ES-I3 (cell line): ENCODE results near the gene DMC1.
"Not testable (repeated sequence)": the region's sequence is repeated elsewhere in the genome, so short reads cannot be mapped to it uniquely, and the experiment has no call there.

Experiments used
- H3K36me3 ChIP-seq: 2 replicates; pipeline ENCODE4 v1.6.1; 2013; ENCODE audit warnings: mild to moderate bottlenecking, low read length, control low read depth, moderate library complexity; ENCODE audit not compliant: insufficient read depth
- H3K4me1 ChIP-seq: 2 replicates; pipeline ENCODE4 v1.6.1; 2013; ENCODE audit warnings: mild to moderate bottlenecking, control low read depth, low read length; ENCODE audit not compliant: insufficient read depth
- H3K9ac ChIP-seq: 2 replicates; pipeline ENCODE4 v1.6.1; 2013; ENCODE audit warnings: low read depth, mild to moderate bottlenecking, low read length, moderate library complexity
- H3K9me3 ChIP-seq: 2 replicates; pipeline ENCODE4 v1.6.1; 2013; ENCODE audit warnings: mild to moderate bottlenecking, low read length, moderate library complexity; ENCODE audit not compliant: control insufficient read depth, insufficient read depth

The DMC1 gene

GRCh38 chr22:38569972-38570778 lies at the start of gene DMC1:
Gene DMC1 (minus strand): TSS chr22:38570183. CDS start chr22:38568256, 1,927 bp downstream.
- H3K9me3 ChIP-seq: no peaks in the 10 kb centered on the region
- no peaks in the 10 kb centered on the region for H3K36me3 ChIP-seq
- H3K4me1 ChIP-seq: peaks cover 16% of the 10 kb centered on the region
- H3K9ac ChIP-seq: peak within 1 kb of the TSS; percentile 98

DNA sequence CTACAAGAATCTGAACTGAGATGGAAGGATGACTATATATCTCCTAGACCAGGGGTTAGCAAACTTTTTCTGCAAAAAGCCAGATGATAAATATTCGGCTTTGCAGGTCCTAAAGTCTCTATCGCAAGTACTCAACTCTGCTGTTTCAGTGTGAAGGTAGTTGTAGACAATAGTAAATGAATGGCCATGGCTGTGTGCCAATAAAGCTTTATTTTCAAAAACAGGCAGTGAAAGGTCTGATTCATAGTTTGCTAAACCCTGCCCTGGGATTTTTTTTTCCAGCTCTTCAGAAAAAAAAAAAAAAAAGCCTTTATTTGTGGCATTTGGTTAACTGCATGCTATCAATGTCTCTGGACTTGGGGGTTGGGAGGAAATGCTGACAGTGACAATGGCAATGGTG lies 48.7 kb upstream of the DMC1 start:
- H3K36me3 ChIP-seq: peaks cover 4% of the 10 kb centered on the region; the same call in 1 of the 2 replicates

DNA sequence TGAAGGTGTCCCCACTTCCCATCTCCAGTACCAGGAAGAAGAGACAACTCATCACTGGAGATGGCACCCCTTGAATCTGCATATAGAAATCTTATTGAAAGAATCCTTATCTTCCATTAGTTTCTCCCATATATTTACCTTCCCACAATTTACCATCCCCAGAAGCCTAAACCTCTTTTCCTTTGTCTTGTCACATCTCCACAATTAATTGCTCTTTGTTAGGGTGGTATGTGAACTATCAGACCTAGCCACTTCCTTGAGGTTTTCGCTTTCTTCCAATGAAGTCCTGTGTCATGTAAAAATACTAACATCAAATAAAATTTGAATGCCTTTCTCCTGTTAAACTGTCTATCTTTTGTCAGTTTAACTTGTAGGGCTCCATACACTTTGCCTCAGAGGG lies 48.3 kb upstream of the DMC1 start:
- no peak overlapping the region for H3K9ac ChIP-seq
- H3K4me1 ChIP-seq: peaks cover 6% of the 10 kb centered on the region; the same call in 1 of the 2 replicates
- peaks cover 4% of the 10 kb centered on the region; the same call in 1 of the 2 replicates for H3K36me3 ChIP-seq
- no peaks in the 10 kb centered on the region; the same call in none of the 2 replicates for H3K9me3 ChIP-seq

More for the DNA sequence above, 48.7 kb upstream of the DMC1 start:
- H3K9me3 ChIP-seq: no peaks in the 10 kb centered on the region; the same call in none of the 2 replicates
- no peak overlapping the region for H3K9ac ChIP-seq
- H3K4me1 ChIP-seq: peaks cover 6% of the 10 kb centered on the region; the same call in 1 of the 2 replicates

DNA sequence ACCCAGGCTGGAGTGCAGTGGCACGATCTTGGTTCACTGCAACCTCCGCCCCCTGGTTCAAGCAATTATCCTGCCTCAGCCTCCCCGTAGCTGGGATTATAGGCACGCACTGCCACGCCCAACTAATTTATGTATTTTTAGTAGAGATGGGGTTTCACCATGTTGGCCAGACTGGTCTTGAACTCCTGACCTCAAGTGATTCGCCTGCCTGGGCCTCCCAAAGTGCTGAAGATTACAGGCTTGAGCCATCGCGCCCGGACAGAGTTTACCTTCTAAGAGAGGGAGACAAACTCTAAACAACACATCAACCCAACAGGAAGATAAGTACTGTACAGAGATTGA lies 45.1 kb upstream of the DMC1 start:
- not testable (repeated sequence) for H3K9ac ChIP-seq, H3K4me1 ChIP-seq, H3K36me3 ChIP-seq, H3K9me3 ChIP-seq

DNA sequence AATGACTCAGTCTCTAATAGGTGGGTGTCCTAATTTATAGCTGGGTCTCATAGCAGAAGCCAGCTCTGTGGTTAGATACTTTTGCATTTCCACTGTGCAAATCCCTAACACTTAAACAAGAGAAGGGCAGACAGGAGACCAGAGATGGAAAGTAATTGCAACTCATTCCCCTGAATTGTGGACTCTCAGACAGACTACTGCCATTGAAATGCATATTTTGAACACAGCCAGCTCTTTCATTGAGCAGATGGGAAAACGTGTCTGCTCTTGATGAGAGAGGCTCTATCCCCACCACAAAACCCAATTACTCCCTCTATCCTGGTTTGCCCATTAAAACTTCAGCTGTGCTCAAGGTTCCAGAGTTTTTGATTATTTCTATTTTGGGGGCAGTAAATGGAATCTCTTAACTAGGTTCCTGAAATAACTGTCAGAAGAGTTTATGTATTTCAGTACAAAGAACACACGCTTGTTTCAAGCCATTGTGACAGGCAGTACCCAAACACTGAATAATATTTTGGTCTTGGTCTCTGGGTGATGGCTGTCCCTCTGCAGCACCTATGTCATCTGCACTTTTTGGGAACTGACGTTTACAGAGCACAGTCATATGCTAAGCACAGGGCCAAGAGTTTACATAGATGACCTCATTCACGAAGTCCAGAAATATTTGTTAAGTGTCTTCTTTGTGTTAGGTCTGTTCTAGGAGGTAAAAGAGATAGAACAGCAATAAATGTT lies 44.5 kb upstream of the DMC1 start:
- Histone ChIP-seq H3K9me3 (no peaks in the 10 kb centered on the region; the same call in none of the 2 replicates), H3K36me3 (no peaks in the 10 kb centered on the region), H3K9ac (no peak overlapping the region), H3K4me1 (peaks cover 6% of the 10 kb centered on the region; the same call in 1 of the 2 replicates)

- H3K9me3 ChIP-seq: no peaks in the 10 kb centered on the region; the same call in none of the 2 replicates
- H3K9ac ChIP-seq: no peak overlapping the region
- no peaks in the 10 kb centered on the region for H3K36me3 ChIP-seq
- H3K4me1 ChIP-seq: peaks cover 6% of the 10 kb centered on the region; the same call in 1 of the 2 replicates
Measured at GRCh38 chr22:38613588-38613987, 43.6 kb upstream of the DMC1 start.

GRCh38 chr22:38612217-38613006 lies 42.4 kb upstream of the DMC1 start:
- Histone ChIP-seq H3K36me3 (no peaks in the 10 kb centered on the region), H3K9me3 (no peaks in the 10 kb centered on the region; the same call in 1 of the 2 replicates), H3K4me1 (peaks cover 6% of the 10 kb centered on the region; the same call in 1 of the 2 replicates), H3K9ac (no peak overlapping the region)

GRCh38 chr22:38611559-38611958 lies 41.6 kb upstream of the DMC1 start:
- H3K4me1 ChIP-seq: peaks cover 6% of the 10 kb centered on the region; the same call in 1 of the 2 replicates
- H3K36me3 ChIP-seq: no peaks in the 10 kb centered on the region
- H3K9me3 ChIP-seq: no peaks in the 10 kb centered on the region; the same call in 1 of the 2 replicates
- no peak overlapping the region for H3K9ac ChIP-seq

DNA sequence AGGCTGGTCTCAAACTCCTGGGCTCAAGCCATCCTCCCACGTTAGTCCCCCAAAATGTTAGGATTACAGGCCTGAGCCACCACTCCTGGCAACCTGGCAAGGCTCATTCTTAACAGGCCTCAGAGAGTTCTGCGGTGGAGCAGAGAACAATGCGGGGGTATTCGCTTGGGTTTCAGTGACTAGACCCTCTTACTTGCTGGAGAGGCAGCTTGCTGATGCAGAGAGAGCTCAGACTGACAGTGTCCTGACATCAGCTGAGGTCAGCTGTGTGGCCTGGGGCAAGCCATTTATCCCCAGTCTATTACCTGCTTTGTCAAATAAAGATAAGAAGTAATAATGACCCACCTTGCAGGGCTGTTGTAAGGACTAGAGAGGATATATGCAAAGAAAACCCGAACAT lies 40.3 kb upstream of the DMC1 start:
- no peak overlapping the region for H3K9ac ChIP-seq
- no peaks in the 10 kb centered on the region; the same call in 1 of the 2 replicates for H3K9me3 ChIP-seq
- no peaks in the 10 kb centered on the region for H3K36me3 ChIP-seq
- H3K4me1 ChIP-seq: peaks cover 6% of the 10 kb centered on the region; the same call in 1 of the 2 replicates

- Histone ChIP-seq H3K9me3 (no peaks in the 10 kb centered on the region), H3K9ac (no peak overlapping the region), H3K36me3 (no peaks in the 10 kb centered on the region), H3K4me1 (0 out of 2 replicates have a peak, but pooled peaks cover under 1% of the 10 kb centered on the region)
Measured at GRCh38 chr22:38608992-38609750, 39.2 kb upstream of the DMC1 start.

- no peak overlapping the region for H3K9ac ChIP-seq
- no peaks in the 10 kb centered on the region for H3K36me3 ChIP-seq
- H3K4me1 ChIP-seq: no peaks in the 10 kb centered on the region
- no peaks in the 10 kb centered on the region for H3K9me3 ChIP-seq
Measured at GRCh38 chr22:38607680-38608079, 37.7 kb upstream of the DMC1 start.

- Histone ChIP-seq H3K4me1 (no peaks in the 10 kb centered on the region), H3K9ac (no peak overlapping the region), H3K9me3 (no peaks in the 10 kb centered on the region), H3K36me3 (no peaks in the 10 kb centered on the region)
Measured at GRCh38 chr22:38602166-38602565, 32.2 kb upstream of the DMC1 start.

- Histone ChIP-seq H3K9ac (no peak overlapping the region), H3K36me3 (no peaks in the 10 kb centered on the region)
Measured at GRCh38 chr22:38601221-38601764, 31.3 kb upstream of the DMC1 start.

More at GRCh38 chr22:38601221-38601764, 31.3 kb upstream of the DMC1 start:
- Histone ChIP-seq H3K9me3 (no peaks in the 10 kb centered on the region), H3K4me1 (no peaks in the 10 kb centered on the region)
